PC-3 (cell line): Measurements from ENCODE around the gene PLXNA2.

Experiments used
- EZH2 ChIP-seq: fragments of 300-600 bp; sonication (generic); IDR thresholded peaks from one replicate; pipeline ENCODE4 v1.6.1; 2017; ENCODE audit warnings: antibody characterized with exemption, mild to moderate bottlenecking, low read length; ENCODE audit not compliant: unreplicated experiment
- TF ChIP-seq, protein P1 (sequence below): fragments of 300-600 bp; sonication (generic); conservative IDR thresholded peaks from 2 replicates; pipeline ENCODE4 v1.5.1; 2017; ENCODE audit warnings: antibody characterized with exemption, low read depth, mild to moderate bottlenecking, low read length

DNA sequence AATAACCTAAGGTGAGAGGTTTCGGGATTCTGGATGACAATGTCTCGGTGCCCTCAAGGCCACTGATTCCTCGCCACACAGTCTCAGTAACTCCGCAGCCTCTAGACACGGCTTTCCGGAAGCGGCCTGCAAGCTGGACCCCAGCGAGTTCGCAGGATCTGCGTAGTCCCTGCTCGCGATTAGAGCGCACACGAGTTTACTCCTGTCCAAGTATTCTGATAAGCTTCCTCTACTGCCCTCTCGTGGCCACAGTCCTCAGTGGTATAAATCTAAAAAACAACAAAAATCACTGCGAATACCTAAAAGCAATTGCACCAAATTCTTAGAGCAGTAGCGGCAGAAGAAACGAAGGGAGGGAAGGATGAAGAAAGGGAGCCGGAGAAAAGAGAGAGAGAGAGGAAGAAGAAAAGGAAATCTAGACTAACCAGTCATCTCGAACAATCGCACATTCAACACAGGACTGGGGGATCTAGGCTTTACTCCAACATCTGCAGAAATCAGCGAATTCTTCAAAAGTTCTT, 1.1 kb upstream of the PLXNA2 start:
- no peak for TF ChIP-seq EZH2
- TF ChIP-seq, protein P1, sequence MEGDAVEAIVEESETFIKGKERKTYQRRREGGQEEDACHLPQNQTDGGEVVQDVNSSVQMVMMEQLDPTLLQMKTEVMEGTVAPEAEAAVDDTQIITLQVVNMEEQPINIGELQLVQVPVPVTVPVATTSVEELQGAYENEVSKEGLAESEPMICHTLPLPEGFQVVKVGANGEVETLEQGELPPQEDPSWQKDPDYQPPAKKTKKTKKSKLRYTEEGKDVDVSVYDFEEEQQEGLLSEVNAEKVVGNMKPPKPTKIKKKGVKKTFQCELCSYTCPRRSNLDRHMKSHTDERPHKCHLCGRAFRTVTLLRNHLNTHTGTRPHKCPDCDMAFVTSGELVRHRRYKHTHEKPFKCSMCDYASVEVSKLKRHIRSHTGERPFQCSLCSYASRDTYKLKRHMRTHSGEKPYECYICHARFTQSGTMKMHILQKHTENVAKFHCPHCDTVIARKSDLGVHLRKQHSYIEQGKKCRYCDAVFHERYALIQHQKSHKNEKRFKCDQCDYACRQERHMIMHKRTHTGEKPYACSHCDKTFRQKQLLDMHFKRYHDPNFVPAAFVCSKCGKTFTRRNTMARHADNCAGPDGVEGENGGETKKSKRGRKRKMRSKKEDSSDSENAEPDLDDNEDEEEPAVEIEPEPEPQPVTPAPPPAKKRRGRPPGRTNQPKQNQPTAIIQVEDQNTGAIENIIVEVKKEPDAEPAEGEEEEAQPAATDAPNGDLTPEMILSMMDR, result peak; percentile 95
